H1 (cell line): ENCODE data around the gene RGS6.

Source experiments
- CBX5 ChIP-seq: fragments of 300-800, 300-1000 bp; sonication (generic); IDR thresholded peaks from 2 replicates; pipeline ENCODE4 v1.7.1; 2016; ENCODE audit warnings: antibody characterized with exemption, low read length, low read depth
- CEBPB ChIP-seq: IDR thresholded peaks from 2 replicates; pipeline ENCODE4 v1.6.1; 2012; ENCODE audit warnings: low read depth, low read length
- CTCF ChIP-seq, 3 experiments: IDR thresholded peaks; 1 replicate in 2 of 3; 2 replicates in 1 of 3; pipeline versions ENCODE4 v1.5.1 to v1.6.1; 2011; ENCODE audit warnings: low read length in 3 of 3, mild to moderate bottlenecking in 3 of 3, inconsistent platforms in 2 of 3, low read depth in 1 of 3, moderate library complexity in 1 of 3; ENCODE audit not compliant: insufficient read depth in 1 of 3; ENCODE audit errors: control extremely low read depth in 1 of 3
- EZH2 ChIP-seq: fragments of 200-600 bp; sonication (generic); IDR thresholded peaks from 2 replicates; pipeline ENCODE4 v1.7.1; 2012; ENCODE audit warnings: low read depth, mild to moderate bottlenecking, moderate library complexity, low read length, inconsistent platforms; ENCODE audit not compliant: severe bottlenecking
- POLR2A ChIP-seq, 2 experiments: IDR thresholded peaks; 1 replicate in 1 of 2; 2 replicates in 1 of 2; pipeline ENCODE4 v1.6.1; 2011; ENCODE audit warnings: low read depth in 2 of 2, low read length in 2 of 2, mild to moderate bottlenecking in 2 of 2; ENCODE audit errors: control extremely low read depth in 1 of 2
- RNF2 ChIP-seq: fragments of 200-900, 300-1000 bp; sonication (generic); IDR thresholded peaks from 2 replicates; pipeline ENCODE4 v1.7.1; 2016; ENCODE audit warnings: borderline replicate concordance, low read depth, mild to moderate bottlenecking, antibody characterized with exemption, low read length; ENCODE audit not compliant: poor library complexity, severe bottlenecking; ENCODE audit errors: missing control alignments
- SP4 ChIP-seq: IDR thresholded peaks from 2 replicates; pipeline ENCODE4 v1.6.1; 2012; ENCODE audit warnings: low read length, inconsistent platforms
- TBP ChIP-seq: IDR thresholded peaks from 2 replicates; pipeline ENCODE4 v1.6.1; 2011; ENCODE audit warnings: low read depth, low read length, improper control_type of control experiment
- ZNF274 ChIP-seq: IDR thresholded peaks from 2 replicates; pipeline ENCODE4 v1.7.0; 2012; ENCODE audit warnings: low read length, borderline replicate concordance; ENCODE audit errors: extremely low read depth

GRCh38 chr14:72347118-72347517, 414.9 kb downstream of the RGS6 start:
- no peak for TF ChIP-seq SP4
- no peak for TF ChIP-seq TBP
- no peak for TF ChIP-seq EZH2
- no peak for TF ChIP-seq CTCF (IDR thresholded peaks at IDR 0.05; ENCODE audit: control extremely low read depth in 1 of 3, insufficient read depth in 1 of 3, low read depth in 1 of 3, low read length in 3 of 3)
- no peak for TF ChIP-seq POLR2A (IDR thresholded peaks at IDR 0.05; ENCODE audit: control extremely low read depth in 1 of 2, low read depth in 2 of 2, low read length in 2 of 2)
- no peak for TF ChIP-seq CEBPB
- TF ChIP-seq ZNF274: no peak
- TF ChIP-seq RNF2: no peak
- no peak for TF ChIP-seq CBX5
